Epithelial cell of esophagus (primary cell): ENCODE results near the gene PPP1R9A.

Source experiments
- DNase-seq: peaks from one replicate; pipeline ENCODE4 v3.0.0; 2010; ENCODE audit warnings: low read depth
- H3K4me3 ChIP-seq: 2 replicates; pipeline ENCODE4 v1.5.1; 2011; ENCODE audit warnings: mild to moderate bottlenecking, low read length, control low read depth
- TF ChIP-seq, protein P1 (sequence below): IDR thresholded peaks from 2 replicates; pipeline ENCODE4 v1.5.1; 2011; ENCODE audit warnings: low read depth, mild to moderate bottlenecking, low read length, control low read depth, inconsistent platforms; ENCODE audit not compliant: insufficient read depth; ENCODE audit errors: missing control alignments

PPP1R9A gene

DNA sequence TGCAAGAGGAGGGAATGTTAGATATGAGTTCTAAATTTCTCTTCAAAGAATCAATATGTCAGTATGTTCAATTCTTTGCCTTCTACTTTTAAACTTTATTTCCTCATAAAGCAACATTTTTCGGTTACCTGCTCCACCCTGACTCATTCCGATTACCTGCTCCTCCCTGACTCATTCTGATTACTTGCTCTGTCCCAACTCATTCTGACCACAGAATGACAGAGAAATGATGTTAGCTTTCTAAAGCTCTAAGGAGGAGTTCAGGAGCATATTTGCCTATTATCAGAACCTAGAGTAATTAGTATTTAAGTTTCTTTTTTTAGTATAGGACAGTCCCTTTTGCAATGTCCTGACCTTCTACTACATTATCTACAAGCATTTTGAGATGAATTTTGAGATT is 24.5 kb upstream of the PPP1R9A start:
- no peak overlapping the region for H3K4me3 ChIP-seq
- DNase-seq: peak; percentile 68
- TF ChIP-seq, protein P1, sequence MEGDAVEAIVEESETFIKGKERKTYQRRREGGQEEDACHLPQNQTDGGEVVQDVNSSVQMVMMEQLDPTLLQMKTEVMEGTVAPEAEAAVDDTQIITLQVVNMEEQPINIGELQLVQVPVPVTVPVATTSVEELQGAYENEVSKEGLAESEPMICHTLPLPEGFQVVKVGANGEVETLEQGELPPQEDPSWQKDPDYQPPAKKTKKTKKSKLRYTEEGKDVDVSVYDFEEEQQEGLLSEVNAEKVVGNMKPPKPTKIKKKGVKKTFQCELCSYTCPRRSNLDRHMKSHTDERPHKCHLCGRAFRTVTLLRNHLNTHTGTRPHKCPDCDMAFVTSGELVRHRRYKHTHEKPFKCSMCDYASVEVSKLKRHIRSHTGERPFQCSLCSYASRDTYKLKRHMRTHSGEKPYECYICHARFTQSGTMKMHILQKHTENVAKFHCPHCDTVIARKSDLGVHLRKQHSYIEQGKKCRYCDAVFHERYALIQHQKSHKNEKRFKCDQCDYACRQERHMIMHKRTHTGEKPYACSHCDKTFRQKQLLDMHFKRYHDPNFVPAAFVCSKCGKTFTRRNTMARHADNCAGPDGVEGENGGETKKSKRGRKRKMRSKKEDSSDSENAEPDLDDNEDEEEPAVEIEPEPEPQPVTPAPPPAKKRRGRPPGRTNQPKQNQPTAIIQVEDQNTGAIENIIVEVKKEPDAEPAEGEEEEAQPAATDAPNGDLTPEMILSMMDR: no peak

GRCh38 chr7:94883616-94884015 is 23.8 kb upstream of the PPP1R9A start:
- TF ChIP-seq, protein P1: no peak
- DNase-seq: no peak

GRCh38 chr7:94888551-94888950 is 18.8 kb upstream of the PPP1R9A start:
- TF ChIP-seq, protein P1: peak; percentile 57
- peak; percentile 60 for DNase-seq
- no peak overlapping the region for H3K4me3 ChIP-seq

More at GRCh38 chr7:94883616-94884015, 23.8 kb upstream of the PPP1R9A start:
- no peak overlapping the region for H3K4me3 ChIP-seq

GRCh38 chr7:94888995-94889523 is 18.3 kb upstream of the PPP1R9A start:
- TF ChIP-seq, protein P1: no peak
- no peak for DNase-seq
- no peak overlapping the region for H3K4me3 ChIP-seq

GRCh38 chr7:94890216-94890615 is 17.2 kb upstream of the PPP1R9A start:
- no peak overlapping the region for H3K4me3 ChIP-seq
- TF ChIP-seq, protein P1: no peak
- no peak for DNase-seq

DNA sequence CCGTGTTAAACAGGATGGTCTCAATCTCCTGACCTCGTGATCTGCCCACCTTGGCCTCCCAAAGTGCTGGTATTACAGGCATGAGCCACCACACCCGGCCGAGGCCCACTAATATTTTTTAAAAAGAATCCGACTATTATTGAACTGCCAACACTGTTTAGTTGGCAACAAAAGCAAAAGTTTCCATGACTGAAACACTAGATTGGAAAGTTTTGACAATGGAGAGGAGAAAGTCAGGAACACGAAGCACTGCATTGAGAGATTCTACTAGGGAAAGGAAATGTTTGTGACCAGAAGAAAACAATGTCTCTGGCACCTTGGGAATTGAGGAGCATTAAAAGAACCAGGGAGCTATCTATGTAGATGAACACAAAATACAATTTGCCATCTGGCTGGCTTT is 13.7 kb upstream of the PPP1R9A start:
- TF ChIP-seq, protein P1: no peak
- DNase-seq: no peak
- no peak overlapping the region for H3K4me3 ChIP-seq

DNA sequence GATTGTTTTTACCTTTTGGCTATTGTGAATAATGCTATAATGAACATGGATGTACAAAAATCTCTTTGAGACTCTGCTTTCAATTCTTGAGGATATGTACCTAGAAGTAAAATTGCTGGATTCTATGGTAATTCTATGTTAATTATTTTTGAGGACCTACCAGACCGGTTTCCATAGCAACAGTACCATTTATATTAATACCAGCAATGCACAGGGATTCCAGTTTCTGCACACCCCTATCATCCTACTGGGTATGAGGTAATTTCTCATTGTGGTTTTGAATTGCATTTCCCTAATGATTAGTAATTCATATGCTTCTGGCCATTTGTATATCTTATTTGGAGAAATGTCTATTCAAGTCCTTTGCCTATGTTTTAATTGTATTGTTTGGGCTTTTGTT is 9.9 kb upstream of the PPP1R9A start:
- TF ChIP-seq, protein P1: no peak
- H3K4me3 ChIP-seq: no peak overlapping the region
- DNase-seq: no peak
